Cardiac muscle cell (in vitro differentiated cells and primary cell): ENCODE measurements around the gene ACD. TPM values are rescaled to one million over a fixed set of nuclear protein-coding genes. Genes with fewer than 3 reads are reported as not detected.
A peak's percentile ranks its signal among the peaks of the same experiment; 100 is the strongest.

ENCODE experiments used
- DNase-seq, 2 donors: peaks; one replicate each; pipeline versions ENCODE4 v3.0.0 to v3.0.0-alpha.2; 2010 to 2017; ENCODE audit warnings: low read depth in 1 of 2, low spot score in 1 of 2
- H3K27ac ChIP-seq: fragments of 200-600 bp; sonication (generic); 2 replicates; pipeline ENCODE4 v1.5.1; 2016
- H3K27me3 ChIP-seq: fragments of 200-600 bp; sonication (generic); 2 replicates; pipeline ENCODE4 v1.6.0; 2016; ENCODE audit warnings: control low read depth
- H3K36me3 ChIP-seq: fragments of 200-600 bp; sonication (generic); 2 replicates; pipeline ENCODE4 v1.5.1; 2016; ENCODE audit warnings: control low read depth
- H3K4me1 ChIP-seq: fragments of 200-600 bp; sonication (generic); 2 replicates; pipeline ENCODE4 v1.8.1; 2017; ENCODE audit warnings: low read depth, mild to moderate bottlenecking, mixed run types
- H3K4me3 ChIP-seq: fragments of 200-600 bp; sonication (generic); 2 replicates; pipeline ENCODE4 v1.5.1; 2016; ENCODE audit warnings: mild to moderate bottlenecking
- H3K9me3 ChIP-seq: fragments of 200-600 bp; sonication (generic); 2 replicates; pipeline ENCODE4 v1.5.1; 2017; ENCODE audit warnings: low read depth, mild to moderate bottlenecking, control low read depth
- CTCF ChIP-seq: IDR thresholded peaks from 2 replicates; pipeline ENCODE4 v1.5.1; 2012; ENCODE audit warnings: low read depth, mild to moderate bottlenecking, low read length
- polyA plus RNA-seq: library from polyadenylated mRNA; unstranded; fragments of >200 nt; fragmentation: Nextera tagmentation; extraction: Ambion mirVana; gene quantifications from 2 replicates; pipeline ENCODE4 v1.2.1, GENCODE V29; 2016
- total RNA-seq: library from RNA; depleted of rRNA; stranded (reverse); fragments of >200 nt; gene quantifications from 2 replicates; pipeline ENCODE4 v1.2.3, GENCODE V29; 2016

Gene ACD
- total and polyA plus RNA-seq, 2 experiments from 2014 or later = 17.2 to 31.8 TPM

GRCh38 chr16:67663877-67664222 is 3.8 kb upstream of the ACD start:
- Histone ChIP-seq H3K4me1 (peaks cover 3% of the 10 kb centered on the region), H3K4me3 (no peak overlapping the region), H3K27me3 (peaks cover 17% of the 10 kb centered on the region), H3K9me3 (no peaks in the 10 kb centered on the region), H3K36me3 (no peaks in the 10 kb centered on the region), H3K27ac (no peak overlapping the region)
- no peak for DNase-seq
- TF ChIP-seq CTCF = no peak

GRCh38 chr16:67663151-67663876 is 3.3 kb upstream of the ACD start:
- peaks cover 3% of the 10 kb centered on the region for H3K4me1 ChIP-seq
- peak; percentile 39 for TF ChIP-seq CTCF
- no peaks in the 10 kb centered on the region for H3K36me3 ChIP-seq
- H3K27me3 ChIP-seq = peaks cover 14% of the 10 kb centered on the region
- H3K4me3 ChIP-seq = no peak overlapping the region
- H3K27ac ChIP-seq = no peak overlapping the region
- H3K9me3 ChIP-seq = no peaks in the 10 kb centered on the region
- peak in 1 of 2 donors; percentile 25 for DNase-seq

GRCh38 chr16:67662653-67663010 is 2.6 kb upstream of the ACD start:
- peaks cover 14% of the 10 kb centered on the region for H3K27me3 ChIP-seq
- no peak for DNase-seq
- no peak for TF ChIP-seq CTCF

GRCh38 chr16:67661886-67662652 is 2.0 kb upstream of the ACD start:
- no peak for DNase-seq
- H3K27me3 ChIP-seq = peaks cover 14% of the 10 kb centered on the region
- no peaks in the 10 kb centered on the region for H3K36me3 ChIP-seq
- no peaks in the 10 kb centered on the region for H3K9me3 ChIP-seq
- TF ChIP-seq CTCF = no peak
- H3K27ac ChIP-seq = no peak overlapping the region
- H3K4me3 ChIP-seq = no peak overlapping the region
- H3K4me1 ChIP-seq = peaks cover 3% of the 10 kb centered on the region

More at GRCh38 chr16:67662653-67663010, 2.6 kb upstream of the ACD start:
- Histone ChIP-seq H3K4me3 (no peak overlapping the region), H3K9me3 (no peaks in the 10 kb centered on the region), H3K36me3 (no peaks in the 10 kb centered on the region), H3K4me1 (peaks cover 3% of the 10 kb centered on the region), H3K27ac (no peak overlapping the region)

GRCh38 chr16:67661101-67661761 is 1.2 kb upstream of the ACD start:
- Histone ChIP-seq H3K9me3 (no peaks in the 10 kb centered on the region), H3K4me1 (peaks cover 3% of the 10 kb centered on the region), H3K27me3 (peaks cover 14% of the 10 kb centered on the region), H3K36me3 (no peaks in the 10 kb centered on the region), H3K27ac (no peak overlapping the region), H3K4me3 (peak overlapping the region; percentile 85)
- peak; percentile 42 to 81 for DNase-seq
- no peak for TF ChIP-seq CTCF
